NK-92 treated with Interleukin-12 subunit alpha and Interleukin-12 subunit beta, amount 100 ng/mL, for 24 hours (cell line): ENCODE measurements around the gene HES3.
"Not testable (repeated sequence)": the region's sequence is repeated elsewhere in the genome, so short reads cannot be mapped to it uniquely, and the experiment has no call there.

Experiments
- DNase-seq: peaks from one replicate; lab custom pipeline; 2025; lab: John Stamatoyannopoulos, UW

HES3 gene

DNA sequence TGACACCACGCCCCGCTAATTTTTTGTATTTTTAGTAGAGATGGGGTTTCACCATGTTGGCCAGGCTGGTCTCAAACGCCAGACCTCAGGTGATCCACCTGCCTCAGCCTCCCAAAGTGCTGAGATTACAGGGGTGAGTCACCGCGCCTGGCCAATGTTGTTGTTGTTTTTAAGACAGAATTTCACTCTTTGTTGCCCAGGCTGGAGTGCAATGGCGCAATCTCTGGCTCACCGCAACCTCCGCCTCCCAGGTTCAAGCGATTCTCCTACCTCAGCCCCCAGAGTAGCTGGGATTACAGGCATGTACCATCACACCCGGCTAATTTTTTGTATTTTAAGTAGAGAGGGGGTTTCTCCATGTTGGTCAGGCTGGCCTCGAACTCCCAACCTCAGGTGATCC, 24.3 kb upstream of the HES3 start:
- DNase-seq, result not testable (repeated sequence)

GRCh38 chr1:6220236-6220635, 23.7 kb upstream of the HES3 start:
- DNase-seq, result no peak

GRCh38 chr1:6221210-6221784, 22.7 kb upstream of the HES3 start:
- DNase-seq, result no peak

- no peak for DNase-seq
Observed at GRCh38 chr1:6222636-6223035, 21.3 kb upstream of the HES3 start.

DNA sequence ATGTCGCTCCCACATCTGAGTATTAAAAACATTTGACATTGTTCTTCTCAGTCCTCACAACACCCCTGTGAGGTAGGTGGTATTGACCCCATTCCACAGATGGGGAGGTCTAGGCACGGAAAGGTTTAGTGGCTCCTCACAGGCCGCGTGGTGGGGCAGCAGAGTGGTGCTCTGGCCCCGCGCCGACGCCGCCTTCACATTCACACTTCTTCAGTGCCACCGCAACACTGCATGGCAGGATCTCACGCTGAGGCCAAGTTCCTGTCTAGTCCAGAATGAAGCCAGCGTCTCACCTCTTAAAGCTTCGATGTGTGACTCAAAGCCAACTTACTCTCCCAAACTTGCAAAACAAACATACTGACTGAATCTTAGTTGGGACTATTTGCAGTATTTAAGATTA, 20.4 kb upstream of the HES3 start:
- no peak for DNase-seq

DNA sequence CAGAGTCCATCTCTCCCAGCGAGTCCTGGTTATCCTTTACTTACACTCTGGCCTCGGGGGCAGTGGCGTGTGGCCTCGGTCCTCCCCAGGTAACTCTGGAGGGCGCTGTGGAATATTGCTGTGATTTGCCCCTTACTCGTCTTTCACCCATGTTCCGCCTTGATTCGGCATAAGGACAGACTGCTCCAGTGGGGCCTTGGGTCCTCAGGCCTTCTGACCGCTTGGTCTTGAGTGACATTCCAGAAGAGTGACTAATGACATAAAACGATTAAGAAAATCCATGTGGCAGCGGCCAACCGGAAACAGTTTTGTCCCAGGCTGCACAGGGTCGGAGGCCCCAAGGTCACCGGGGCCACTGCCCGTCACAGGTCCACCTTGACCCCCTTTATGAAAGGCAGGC, 19.3 kb upstream of the HES3 start:
- no peak for DNase-seq

GRCh38 chr1:6225651-6226050, 18.3 kb upstream of the HES3 start:
- no peak for DNase-seq

- DNase-seq, result no peak
Observed at GRCh38 chr1:6233376-6233775, 10.6 kb upstream of the HES3 start.

DNA sequence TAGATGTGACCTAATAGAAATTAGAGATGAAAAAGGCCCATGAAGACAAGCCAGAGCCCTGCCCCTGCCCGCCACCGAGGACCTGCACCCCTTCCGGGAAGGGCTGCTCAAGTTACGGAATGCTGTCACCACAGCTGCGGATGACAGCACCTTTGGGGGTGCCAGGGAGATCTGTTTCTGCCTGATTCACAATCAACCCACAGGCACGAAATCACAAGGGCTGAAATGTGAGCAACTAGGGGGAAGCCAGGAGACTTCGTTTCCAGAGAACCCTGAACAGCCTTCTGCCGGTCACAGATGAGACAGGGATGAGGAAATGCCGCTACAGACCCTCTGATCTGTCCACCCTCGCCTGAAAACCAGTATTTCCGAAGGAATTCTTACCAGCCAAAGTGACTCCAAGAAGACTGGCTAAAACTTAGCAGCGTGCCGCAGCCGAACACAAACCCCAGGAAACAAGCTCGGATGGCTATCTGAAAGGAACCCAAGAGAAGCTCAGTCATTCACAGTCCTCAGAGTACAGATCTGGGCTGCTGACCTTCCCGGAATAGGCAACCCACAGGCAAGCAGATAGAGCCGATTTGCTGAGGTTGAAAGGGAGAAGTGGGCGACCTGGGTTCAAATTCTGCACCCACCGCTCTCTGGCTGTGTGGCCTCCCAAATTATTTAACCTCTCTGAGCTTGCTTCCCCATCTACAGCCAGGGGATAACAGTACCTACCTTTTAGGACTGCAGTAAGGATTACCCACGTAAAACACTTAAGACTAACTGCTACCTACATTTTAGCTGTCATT, 9.3 kb upstream of the HES3 start:
- DNase-seq, result no peak

DNA sequence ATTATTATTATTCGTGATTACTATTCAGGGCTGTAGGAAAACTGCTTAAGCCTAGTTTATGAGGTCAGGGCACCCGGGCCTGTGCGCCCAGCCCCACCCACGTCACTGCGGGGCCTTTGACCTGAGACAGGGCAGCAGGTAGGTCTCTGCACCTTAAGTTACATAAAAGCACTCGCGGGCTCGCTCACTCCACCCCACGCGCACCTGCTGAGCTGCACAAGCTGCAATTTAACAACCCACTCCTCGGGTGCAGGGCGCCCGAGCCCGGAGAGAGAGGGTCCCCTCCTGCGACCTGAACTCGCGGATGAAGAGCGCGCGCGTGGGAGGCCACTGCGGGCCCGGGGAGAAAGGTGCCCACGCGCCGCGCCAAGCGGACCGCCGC, 8.7 kb upstream of the HES3 start:
- no peak for DNase-seq

GRCh38 chr1:6237093-6237492, 6.9 kb upstream of the HES3 start:
- no peak for DNase-seq

- DNase-seq, result no peak
Observed at GRCh38 chr1:6239213-6239752, 4.7 kb upstream of the HES3 start.

- no peak for DNase-seq
Observed at GRCh38 chr1:6239950-6240768, 3.8 kb upstream of the HES3 start.

DNA sequence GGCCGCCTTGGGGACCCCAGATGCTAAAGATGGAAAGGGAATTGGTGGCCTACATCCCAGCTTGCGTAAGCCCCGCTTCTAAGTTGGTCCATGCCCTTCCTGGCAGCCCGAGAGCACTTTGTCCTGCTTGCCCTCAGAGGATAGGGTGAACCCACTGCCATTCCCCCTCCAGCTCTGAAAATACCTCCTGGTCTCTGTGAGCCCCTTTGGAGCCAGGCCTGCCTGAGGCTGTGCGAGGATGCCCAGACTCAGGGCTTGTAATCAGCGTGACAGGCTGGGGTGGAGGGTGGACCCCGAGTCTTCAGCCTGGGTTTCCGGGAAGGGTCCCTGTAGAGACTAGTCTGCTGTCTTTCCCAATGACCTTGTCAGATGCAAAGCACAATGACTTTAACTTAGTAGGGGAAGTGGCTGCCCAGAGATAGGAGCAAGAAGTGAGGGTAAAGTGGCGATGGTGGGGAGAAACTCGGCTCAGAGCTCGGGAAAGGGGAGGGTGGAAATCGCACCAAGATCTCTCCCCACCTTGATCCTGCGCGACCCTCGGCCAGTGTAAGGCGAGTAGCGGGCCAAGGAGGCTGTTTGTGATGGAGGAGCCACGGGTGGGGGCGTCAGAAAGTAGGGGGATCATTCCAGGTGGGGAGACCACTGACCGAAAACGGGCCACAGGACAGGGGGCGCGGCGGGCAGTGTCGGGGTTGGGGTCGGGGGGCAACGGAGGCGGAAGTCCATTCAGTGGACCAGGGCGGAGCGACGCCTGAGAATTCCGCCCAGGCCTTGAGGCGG, 2.7 kb upstream of the HES3 start:
- DNase-seq, result no peak

DNA sequence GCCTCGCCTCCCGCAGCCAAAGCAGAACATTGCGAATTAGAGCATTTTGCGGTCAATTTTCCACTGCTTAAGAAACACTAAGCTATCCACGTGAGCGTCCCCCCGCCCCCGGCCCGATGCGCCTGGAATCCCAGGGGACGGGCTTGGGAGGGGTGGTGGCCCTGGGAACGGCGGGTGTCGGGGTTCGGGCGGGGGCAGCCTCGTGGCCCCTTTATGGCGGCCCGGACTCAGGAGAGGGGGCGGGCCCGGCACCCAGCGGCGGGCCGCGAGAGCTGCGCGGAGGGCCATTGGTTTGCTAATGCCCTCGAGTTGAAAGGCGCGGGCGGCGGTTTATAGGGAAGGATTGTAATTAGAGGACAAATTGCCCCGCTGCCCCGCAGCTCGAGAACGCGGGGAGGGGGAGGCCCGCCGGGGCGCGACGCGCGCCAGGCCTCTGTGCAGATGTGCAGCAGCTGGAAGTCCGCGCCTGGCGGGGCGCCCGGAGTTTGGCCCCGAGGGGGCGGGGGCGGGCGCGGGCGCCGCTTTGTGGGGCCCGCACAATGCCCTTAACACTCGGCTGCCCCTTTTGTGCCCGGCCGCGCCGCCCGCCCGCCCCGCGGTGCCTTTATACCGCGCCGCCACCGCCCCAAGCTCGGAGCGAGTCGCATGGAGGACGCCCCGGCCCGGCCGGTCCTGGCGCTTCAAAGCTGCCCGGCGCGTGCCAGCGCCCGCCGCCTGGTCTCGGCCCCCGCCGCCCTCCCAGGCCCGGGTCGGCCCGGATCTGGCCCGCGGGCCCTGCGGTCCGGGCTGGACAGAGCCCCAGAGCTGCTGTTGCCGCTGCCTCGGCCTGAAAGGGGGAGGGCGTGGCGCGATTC, 1.9 kb upstream of the HES3 start:
- no peak for DNase-seq

DNA sequence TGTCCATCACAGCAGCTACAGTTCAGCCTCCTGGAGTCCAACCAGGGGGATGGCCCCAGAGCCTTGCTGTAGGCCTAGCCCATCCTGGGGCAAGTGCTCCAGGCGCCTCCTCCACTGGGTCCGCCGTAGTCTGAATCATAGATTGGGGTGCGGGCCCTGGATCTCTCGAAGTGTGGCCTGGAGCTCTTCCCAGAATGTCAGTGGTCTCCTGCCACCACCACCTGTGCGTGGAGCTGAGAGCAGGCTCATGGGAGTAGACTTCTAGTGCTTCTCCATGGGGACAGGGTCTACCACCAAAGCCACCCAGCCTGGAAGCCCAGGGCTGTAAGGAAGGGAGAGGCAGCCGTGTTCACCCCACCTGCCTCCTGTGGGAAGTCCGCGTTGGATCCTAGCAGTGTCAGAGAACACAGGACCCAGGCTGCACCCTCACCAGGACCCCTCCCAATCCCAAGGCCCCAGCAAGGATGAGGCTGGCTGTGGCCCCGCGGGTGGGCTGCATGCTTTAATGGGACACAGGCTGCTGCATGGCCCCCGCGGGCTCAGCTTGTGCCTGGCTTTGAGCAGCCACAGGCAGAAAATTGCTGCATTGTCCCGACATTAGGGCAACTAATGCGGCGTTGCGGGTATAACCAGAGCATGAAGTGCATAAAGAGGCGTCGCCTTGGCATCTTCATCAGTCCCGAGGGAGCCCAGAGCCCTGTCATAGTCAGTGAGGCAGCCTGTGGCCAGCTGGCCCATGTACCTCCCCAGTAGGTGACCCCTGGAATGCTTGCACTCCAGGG, 735 bp upstream of the HES3 start:
- DNase-seq, result no peak

GRCh38 chr1:6244401-6245049, 546 bp downstream of the HES3 start:
- no peak for DNase-seq

GRCh38 chr1:6245086-6245868, 1.3 kb downstream of the HES3 start:
- DNase-seq, result no peak
